Activated T-cell treated with anti-CD3 and anti-CD28 coated beads, Interleukin-2, amount 50 U/mL, for 24 hours (primary cell): ENCODE results near the gene STK33.
"Not testable (repeated sequence)": the region's sequence is repeated elsewhere in the genome, so short reads cannot be mapped to it uniquely, and the experiment has no call there.

ENCODE experiments used
- DNase-seq: peaks from one replicate; pipeline ENCODE4 v3.0.0-alpha.2; 2020
- H3K27ac Mint-ChIP-seq: 2 replicates; pipeline ENCODE4 v1.8.0; 2020; ENCODE audit warnings: mild to moderate bottlenecking, mixed read lengths
- H3K27me3 Mint-ChIP-seq: 2 replicates; pipeline ENCODE4 v1.8.0; 2020; ENCODE audit warnings: mixed read lengths
- H3K36me3 Mint-ChIP-seq: 2 replicates; pipeline ENCODE4 v1.8.0; 2020; ENCODE audit warnings: low read depth, mixed read lengths
- H3K4me1 Mint-ChIP-seq: 2 replicates; pipeline ENCODE4 v1.8.0; 2020; ENCODE audit warnings: low read depth, mixed read lengths
- H3K4me3 Mint-ChIP-seq: 2 replicates; pipeline ENCODE4 v1.8.0; 2020; ENCODE audit warnings: mild to moderate bottlenecking, moderate library complexity, mixed read lengths
- H3K9me3 Mint-ChIP-seq: 2 replicates; pipeline ENCODE4 v1.8.0; 2020; ENCODE audit warnings: mixed read lengths

STK33 gene

GRCh38 chr11:8467356-8467755, 126.7 kb downstream of the STK33 start:
- H3K9me3 Mint-ChIP-seq, result peaks cover 11% of the 10 kb centered on the region
- not testable (repeated sequence) for H3K4me3 Mint-ChIP-seq, H3K27ac Mint-ChIP-seq, H3K27me3 Mint-ChIP-seq, H3K36me3 Mint-ChIP-seq, DNase-seq, H3K4me1 Mint-ChIP-seq

DNA sequence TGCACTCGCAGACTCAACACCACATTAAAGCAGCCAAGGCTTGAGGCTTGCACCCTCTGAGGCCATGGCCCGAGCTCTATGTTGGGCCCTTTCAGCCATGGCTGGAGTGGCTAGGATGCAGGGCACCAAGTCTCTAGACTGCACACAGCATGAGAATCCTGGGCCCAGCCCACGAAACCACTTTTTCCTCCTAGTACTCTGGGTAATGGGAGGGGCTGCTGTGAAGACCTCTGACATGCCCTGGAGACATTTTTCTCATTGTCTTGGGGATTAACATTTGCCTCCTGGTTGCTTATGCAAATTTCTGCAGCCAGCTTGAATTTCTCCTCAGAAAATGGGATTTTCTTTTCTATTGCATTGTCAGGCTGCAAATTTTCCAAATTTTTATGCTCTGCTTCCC, 127.1 kb downstream of the STK33 start:
- not testable (repeated sequence) for H3K4me3 Mint-ChIP-seq, H3K27me3 Mint-ChIP-seq, H3K27ac Mint-ChIP-seq, H3K4me1 Mint-ChIP-seq, DNase-seq, H3K36me3 Mint-ChIP-seq
- H3K9me3 Mint-ChIP-seq, result peaks cover 11% of the 10 kb centered on the region

DNA sequence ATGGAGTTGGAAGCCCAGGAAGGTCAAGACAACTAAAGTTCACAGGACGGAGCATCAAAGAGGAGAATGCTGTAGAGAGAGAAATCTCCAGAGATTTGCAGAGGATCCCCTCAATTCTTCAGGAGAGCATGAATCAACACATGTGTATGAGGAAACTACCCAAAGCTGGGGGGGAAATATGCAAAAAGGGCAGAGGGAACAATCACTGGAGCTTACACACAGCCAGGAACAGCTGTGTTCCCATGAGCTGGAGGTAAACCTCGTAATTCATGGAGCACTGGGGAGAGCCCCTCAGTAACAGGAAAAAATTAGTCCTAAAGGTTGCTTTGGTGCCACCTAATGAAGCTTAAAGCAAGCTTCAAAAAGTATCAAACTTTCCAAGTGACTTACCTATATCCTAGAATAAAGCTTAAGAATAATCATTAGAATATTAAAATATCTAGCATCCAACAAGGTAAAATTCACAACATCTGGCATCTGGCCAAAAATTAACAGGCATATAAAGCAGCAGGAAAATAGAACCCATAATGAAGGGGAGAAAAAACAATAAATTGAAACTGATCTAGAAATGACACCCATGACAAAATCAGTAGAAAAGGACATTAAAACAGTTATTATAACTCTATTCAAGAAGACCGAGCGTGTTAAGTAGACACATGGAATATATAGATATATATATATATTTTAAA, 134.2 kb downstream of the STK33 start:
- H3K27ac Mint-ChIP-seq, result no peak overlapping the region
- no peaks in the 10 kb centered on the region for H3K9me3 Mint-ChIP-seq
- H3K4me1 Mint-ChIP-seq, result no peaks in the 10 kb centered on the region
- DNase-seq, result no peak
- H3K36me3 Mint-ChIP-seq, result no peaks in the 10 kb centered on the region
- peaks cover 2% of the 10 kb centered on the region for H3K27me3 Mint-ChIP-seq
- no peak overlapping the region for H3K4me3 Mint-ChIP-seq

DNA sequence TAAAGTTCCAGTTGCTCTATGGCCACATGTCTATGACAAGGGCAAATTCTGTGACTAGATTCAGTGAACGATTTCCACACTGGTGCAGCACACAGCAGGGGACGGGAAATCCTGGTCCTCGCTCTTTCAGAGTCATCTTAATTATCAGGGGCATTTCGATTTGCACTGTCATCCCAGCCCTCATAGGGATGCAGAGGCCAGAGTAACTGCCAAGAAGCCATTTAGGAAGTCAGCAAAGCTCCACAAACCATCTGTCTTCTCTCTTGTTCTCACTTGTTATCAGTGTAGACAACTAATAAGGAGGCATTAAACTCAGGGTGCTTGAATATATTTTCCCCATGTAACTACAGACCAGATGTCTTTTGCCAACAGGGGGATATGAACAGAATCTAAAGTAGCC, 151.7 kb downstream of the STK33 start:
- Mint-ChIP-seq H3K27me3 (peaks cover 13% of the 10 kb centered on the region), H3K36me3 (no peaks in the 10 kb centered on the region), H3K4me3 (no peak overlapping the region), H3K9me3 (no peaks in the 10 kb centered on the region), H3K27ac (no peak overlapping the region), H3K4me1 (no peaks in the 10 kb centered on the region)
- no peak for DNase-seq

DNA sequence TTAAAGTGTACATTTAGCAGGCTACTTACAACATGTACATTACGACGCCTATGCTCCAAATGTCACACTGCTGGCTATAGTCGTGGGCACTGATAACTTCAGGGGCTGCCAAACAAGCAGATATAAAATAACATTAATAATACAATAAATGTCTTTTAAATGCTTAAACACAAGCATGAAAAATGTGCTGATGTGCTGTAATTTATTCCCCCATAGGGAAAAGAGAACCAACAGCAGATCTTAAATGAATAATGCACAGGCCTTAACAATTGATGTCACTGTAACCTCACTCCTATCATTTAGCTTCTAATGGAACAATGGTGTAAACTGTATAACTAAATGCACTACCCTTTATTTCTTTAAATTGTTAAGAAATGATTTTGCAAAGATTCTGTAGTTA, 153.4 kb downstream of the STK33 start:
- DNase-seq, result no peak
- Mint-ChIP-seq H3K27ac (no peak overlapping the region), H3K36me3 (no peaks in the 10 kb centered on the region), H3K4me1 (no peaks in the 10 kb centered on the region), H3K9me3 (no peaks in the 10 kb centered on the region), H3K4me3 (no peak overlapping the region), H3K27me3 (peaks cover 8% of the 10 kb centered on the region)

DNA sequence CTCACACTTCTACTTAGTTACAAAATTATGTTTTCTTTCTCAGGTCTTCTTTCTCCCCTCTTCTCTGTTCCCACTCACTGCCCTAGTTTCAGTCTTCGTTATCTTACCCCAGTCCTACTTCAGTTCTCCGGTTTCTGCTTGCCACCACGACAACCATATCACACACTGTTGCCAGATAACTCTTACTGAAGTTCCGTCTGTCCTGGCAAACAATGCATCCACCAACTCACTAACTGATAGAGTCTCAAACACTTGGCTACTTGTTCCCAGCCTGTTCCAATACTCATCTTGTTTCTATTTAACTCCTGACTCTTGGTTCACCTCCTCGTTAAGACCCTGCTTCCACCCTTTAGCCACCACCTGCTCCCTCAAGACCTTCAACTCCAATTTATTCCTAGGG, 164.5 kb downstream of the STK33 start:
- DNase-seq, result no peak
- H3K4me1 Mint-ChIP-seq, result no peaks in the 10 kb centered on the region
- H3K27ac Mint-ChIP-seq, result no peak overlapping the region
- H3K36me3 Mint-ChIP-seq, result no peaks in the 10 kb centered on the region
- no peaks in the 10 kb centered on the region for H3K9me3 Mint-ChIP-seq
- H3K27me3 Mint-ChIP-seq, result peaks cover 9% of the 10 kb centered on the region
- no peak overlapping the region for H3K4me3 Mint-ChIP-seq

DNA sequence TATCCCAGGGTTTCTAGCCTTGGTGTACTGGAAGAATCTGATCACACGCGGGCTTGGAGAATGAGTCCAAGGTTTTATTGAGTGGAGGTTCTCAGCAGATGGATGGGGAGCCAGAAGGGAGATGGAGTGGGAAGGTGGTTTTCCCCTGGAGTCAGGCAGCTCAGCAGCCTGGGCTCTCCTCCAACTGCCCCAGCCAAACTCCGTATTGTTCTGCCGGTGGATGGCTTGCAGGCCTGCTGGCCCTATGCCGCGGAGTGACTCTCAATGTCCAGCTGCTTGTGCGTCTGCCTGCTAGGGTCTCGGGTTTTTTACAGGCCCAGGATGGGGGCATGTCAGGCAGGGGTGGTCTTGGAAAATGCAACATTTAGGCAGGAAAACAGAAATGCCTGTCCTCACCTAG, 168.0 kb downstream of the STK33 start:
- Mint-ChIP-seq H3K4me1 (no peaks in the 10 kb centered on the region), H3K4me3 (no peak overlapping the region), H3K27ac (no peak overlapping the region), H3K9me3 (no peaks in the 10 kb centered on the region), H3K36me3 (no peaks in the 10 kb centered on the region), H3K27me3 (peaks cover 9% of the 10 kb centered on the region)
- no peak for DNase-seq

DNA sequence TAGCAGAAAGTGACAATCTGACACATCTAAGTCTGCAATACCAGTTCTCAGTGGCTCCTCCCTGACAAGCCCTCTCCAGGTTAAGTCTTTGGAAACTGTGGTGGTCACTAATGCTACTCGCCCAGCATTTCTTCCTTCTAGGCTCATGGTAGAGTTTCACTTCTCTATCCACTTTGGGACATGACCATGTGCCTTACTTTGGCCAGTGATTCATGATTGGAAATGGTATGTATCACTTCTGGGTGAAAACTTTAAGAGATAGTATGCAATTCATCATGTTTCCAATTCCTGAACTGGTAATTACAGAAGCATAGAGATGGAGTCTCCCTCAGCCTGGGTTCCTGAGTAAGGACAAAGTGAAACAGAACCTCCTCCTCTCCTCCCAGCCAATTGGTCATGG, 178.8 kb downstream of the STK33 start:
- Mint-ChIP-seq H3K4me1 (no peaks in the 10 kb centered on the region), H3K27ac (no peak overlapping the region), H3K4me3 (no peak overlapping the region), H3K27me3 (peaks cover 2% of the 10 kb centered on the region), H3K36me3 (no peaks in the 10 kb centered on the region), H3K9me3 (no peaks in the 10 kb centered on the region)
- no peak for DNase-seq

- no peak for DNase-seq
- H3K9me3 Mint-ChIP-seq, result peaks cover 2% of the 10 kb centered on the region
- no peaks in the 10 kb centered on the region for H3K36me3 Mint-ChIP-seq
- H3K27ac Mint-ChIP-seq, result no peak overlapping the region
- H3K4me3 Mint-ChIP-seq, result no peak overlapping the region
- no peaks in the 10 kb centered on the region for H3K27me3 Mint-ChIP-seq
- no peaks in the 10 kb centered on the region for H3K4me1 Mint-ChIP-seq
These were observed 185.7 kb downstream of the STK33 start for GRCh38 chr11:8408151-8408941.

- H3K4me3 Mint-ChIP-seq, result no peak overlapping the region
- no peaks in the 10 kb centered on the region for H3K27me3 Mint-ChIP-seq
- H3K27ac Mint-ChIP-seq, result no peak overlapping the region
- no peaks in the 10 kb centered on the region for H3K36me3 Mint-ChIP-seq
- DNase-seq, result no peak
- H3K4me1 Mint-ChIP-seq, result no peaks in the 10 kb centered on the region
- H3K9me3 Mint-ChIP-seq, result peaks cover 2% of the 10 kb centered on the region
These were observed 190.7 kb downstream of the STK33 start for GRCh38 chr11:8403310-8403709.

- DNase-seq, result no peak
- H3K4me1 Mint-ChIP-seq, result no peaks in the 10 kb centered on the region
- no peak overlapping the region for H3K27ac Mint-ChIP-seq
- no peaks in the 10 kb centered on the region for H3K36me3 Mint-ChIP-seq
- peaks cover 3% of the 10 kb centered on the region for H3K27me3 Mint-ChIP-seq
- no peak overlapping the region for H3K4me3 Mint-ChIP-seq
- H3K9me3 Mint-ChIP-seq, result no peaks in the 10 kb centered on the region
These were observed 201.1 kb downstream of the STK33 start for GRCh38 chr11:8392886-8393285.

DNA sequence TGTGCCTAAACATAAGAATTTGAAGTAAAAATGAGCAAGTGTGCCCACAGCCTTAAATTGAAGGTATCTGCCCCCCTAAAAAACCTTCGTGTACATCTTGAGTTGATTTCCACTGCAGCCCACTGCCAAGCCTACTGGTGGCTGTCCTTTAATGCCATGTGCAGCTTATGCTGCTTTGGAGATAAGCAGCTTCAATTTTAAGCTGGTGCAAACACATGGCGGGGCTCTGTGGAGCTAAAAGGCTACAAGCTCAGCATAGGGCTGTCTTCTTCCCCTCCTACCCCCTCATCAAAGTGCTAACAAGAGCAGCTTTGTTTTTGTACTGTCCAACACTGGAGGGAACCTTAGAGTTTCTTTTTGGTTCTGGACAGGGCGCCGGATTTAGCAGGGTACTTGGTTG, 201.9 kb downstream of the STK33 start:
- Mint-ChIP-seq H3K9me3 (no peaks in the 10 kb centered on the region), H3K36me3 (no peaks in the 10 kb centered on the region), H3K4me1 (no peaks in the 10 kb centered on the region), H3K27ac (no peak overlapping the region), H3K27me3 (peaks cover 3% of the 10 kb centered on the region), H3K4me3 (no peak overlapping the region)
- DNase-seq, result no peak

DNA sequence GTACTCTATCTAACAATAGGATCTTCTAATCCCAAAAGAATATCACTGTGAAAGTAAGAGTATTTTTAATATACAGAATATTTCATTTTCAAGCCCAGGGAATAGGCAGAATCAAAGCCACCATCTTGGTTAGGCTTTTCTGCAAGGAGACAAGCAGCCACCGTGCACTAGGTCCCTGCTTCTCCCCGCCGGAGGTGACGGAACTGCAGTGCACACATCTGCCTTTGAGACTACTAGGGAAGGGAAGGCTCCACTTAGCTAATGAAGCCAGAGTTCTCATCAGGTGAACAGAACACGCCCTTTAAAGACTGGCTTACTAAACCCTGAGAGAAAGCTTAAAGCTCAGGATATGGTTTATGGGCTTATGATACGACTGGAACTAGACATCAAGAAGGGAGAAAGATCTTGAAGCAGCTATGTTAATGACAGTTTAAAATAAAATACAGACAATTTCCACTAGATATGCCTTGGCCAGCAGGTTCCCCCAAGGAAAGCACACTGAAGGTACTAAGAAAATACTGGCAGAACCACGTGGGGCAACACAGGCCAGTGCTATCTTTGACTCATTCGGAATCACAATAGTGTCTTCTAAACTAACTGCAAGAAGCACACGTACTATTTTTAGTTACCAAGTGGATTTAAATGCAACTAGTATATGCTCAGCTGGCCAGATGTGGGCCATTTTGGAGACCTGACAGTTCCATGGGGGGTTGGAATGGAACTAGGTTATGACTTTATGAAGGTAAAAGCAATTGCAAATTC, 203.0 kb downstream of the STK33 start:
- no peaks in the 10 kb centered on the region for H3K4me1 Mint-ChIP-seq
- H3K4me3 Mint-ChIP-seq, result no peak overlapping the region
- H3K36me3 Mint-ChIP-seq, result no peaks in the 10 kb centered on the region
- H3K27me3 Mint-ChIP-seq, result peaks cover 3% of the 10 kb centered on the region
- H3K9me3 Mint-ChIP-seq, result no peaks in the 10 kb centered on the region
- H3K27ac Mint-ChIP-seq, result no peak overlapping the region
- DNase-seq, result no peak

DNA sequence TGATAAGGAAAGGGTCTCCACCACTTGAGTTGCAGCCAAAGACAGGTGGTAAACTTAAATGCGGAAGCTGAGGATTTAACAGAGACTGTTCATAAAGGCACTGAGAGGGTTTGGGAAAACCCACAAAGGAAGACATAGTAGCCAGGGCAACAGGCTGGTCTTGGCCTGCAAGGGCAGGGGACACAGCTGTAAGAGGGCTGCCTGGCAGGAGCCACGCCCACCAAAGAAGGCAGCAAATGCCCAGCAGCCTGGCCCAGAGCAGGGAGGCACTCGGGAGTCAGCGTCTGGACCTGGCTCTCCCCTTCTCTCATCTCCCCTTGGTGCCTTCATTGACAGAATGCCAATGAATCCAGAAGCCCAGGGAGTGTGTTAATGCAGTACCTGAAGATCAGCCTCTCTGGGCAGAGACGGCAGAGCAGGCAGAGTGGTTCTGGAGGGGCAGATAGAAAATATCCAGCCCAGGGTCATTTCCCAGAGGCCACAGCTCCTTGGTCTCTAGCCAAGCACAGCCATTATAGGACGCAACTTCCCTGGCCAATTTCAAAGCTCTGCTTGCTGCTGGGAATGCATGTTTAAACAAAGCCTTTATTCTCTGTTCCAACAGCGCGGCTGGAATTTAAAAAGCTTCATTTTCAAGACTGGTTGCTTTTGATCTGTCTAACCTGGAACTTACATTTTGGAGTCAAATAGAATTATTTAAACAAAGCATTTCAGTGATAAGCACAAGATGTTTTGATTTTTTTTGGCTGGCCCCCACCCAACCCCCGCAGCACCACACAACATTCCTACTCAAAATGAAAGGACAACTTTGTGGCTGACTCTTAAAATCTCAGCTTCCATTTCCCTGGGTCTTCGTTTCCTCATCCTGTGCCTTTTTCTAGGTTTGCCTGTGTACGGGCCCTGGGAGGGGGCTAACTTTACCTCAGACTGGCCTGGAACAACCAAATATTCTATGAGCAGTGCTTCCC, 204.7 kb downstream of the STK33 start:
- Mint-ChIP-seq H3K4me3 (no peak overlapping the region), H3K4me1 (no peaks in the 10 kb centered on the region), H3K9me3 (no peaks in the 10 kb centered on the region), H3K27ac (no peak overlapping the region), H3K27me3 (peaks cover 3% of the 10 kb centered on the region), H3K36me3 (no peaks in the 10 kb centered on the region)
- no peak for DNase-seq
